Measurements from ENCODE around the gene TM9SF3.
"Not testable (repeated sequence)": the region's sequence is repeated elsewhere in the genome, so short reads cannot be mapped to it uniquely, and the experiment has no call there.

Gene TM9SF3

DNA sequence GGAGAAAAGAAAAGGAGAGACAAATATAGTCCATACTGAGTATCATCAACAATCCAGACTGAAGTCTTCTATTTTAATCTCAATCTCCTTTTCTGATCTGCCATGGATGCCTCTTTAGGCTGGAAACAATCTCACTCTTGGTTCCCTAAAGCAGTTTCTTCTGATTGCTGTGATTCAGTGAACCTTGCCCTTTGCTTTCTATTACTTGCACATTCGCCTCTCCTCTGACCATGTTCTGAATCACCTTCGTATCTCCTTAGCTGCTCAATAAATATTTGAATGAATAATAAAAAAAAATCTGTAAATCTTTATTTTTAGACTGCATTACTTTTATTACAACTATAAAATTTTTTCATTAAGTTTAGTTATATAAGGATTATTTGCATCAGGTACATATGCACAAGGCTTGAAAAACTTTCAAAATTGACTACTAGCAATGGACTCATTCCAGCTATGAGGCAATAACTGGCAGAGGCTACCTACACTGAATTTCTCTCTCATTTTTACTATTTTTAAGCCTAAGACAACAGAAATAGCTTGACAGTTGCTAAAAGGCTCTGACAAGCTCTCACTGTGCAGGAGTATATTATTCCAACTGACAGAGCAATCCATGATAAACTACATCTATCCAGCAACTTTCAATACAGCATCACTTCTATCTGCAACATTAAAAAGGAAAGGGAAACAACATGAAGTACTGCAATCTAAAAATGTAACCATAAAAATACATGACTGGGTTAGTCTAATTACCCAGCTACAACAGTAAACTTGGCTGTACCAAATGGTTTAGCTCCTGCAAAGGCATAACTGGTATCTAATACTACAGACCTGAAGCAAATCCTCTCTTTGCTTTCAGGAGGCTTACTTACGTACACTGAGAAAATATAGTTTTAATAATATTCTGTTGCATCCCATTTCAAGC is 25.6 kb downstream of the TM9SF3 start:
- no peak for DNase-seq

DNA sequence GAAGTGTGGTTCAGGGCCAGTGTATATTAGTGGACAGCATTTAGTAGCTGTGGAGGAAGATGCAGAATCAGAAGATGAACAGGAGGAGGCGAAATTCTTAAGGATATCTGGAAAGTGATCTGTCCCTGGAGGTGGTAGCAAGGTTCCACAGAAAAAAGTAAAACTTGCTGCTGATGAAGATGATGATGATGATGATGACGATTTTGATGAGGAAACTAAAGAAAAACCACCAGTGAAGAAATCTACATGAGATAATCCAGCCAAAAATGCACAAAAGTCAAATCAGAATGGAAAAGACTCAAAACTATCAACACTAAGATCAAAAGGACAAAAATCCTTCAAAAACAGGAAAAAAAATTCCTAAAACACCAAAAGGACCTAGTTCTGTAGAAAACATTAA is 26.3 kb downstream of the TM9SF3 start:
- no peak for DNase-seq

DNA sequence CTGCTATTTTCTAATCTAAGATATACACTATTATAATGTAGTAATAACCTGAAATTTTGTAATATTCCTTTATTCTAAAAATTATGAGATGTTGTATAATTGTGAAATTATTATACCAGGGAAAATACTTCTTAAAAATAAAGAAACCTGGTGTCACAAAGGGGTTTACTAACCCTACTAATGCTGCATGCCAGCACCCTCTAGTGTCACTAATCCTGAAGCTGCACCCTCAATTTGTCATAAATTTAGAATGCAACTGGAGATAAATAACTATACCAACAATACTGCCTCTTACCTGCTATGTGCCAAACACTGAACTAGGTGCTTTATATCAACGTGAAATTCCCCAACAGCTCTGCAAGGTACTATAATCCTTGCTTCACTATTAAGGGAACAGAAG is 30.8 kb downstream of the TM9SF3 start:
- DNase-seq = no peak

DNA sequence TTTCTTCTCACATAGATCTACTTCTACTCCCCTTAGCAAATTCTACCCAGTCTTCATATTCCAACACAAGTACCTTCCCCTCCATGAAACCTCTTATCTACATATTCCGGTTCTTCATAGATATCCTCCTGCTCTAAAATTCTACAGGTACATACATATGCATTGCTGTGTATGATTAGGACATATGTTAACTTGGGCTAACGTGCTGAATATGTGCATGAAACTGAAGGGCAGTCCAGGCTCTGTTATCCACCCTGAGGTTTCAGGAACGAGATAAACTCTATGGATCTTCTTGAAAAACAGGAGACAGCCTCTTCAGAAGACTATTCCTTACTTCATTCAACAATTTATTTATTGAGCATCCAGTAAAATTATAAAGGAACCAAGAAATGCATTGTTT is 31.5 kb downstream of the TM9SF3 start:
- no peak for DNase-seq

DNA sequence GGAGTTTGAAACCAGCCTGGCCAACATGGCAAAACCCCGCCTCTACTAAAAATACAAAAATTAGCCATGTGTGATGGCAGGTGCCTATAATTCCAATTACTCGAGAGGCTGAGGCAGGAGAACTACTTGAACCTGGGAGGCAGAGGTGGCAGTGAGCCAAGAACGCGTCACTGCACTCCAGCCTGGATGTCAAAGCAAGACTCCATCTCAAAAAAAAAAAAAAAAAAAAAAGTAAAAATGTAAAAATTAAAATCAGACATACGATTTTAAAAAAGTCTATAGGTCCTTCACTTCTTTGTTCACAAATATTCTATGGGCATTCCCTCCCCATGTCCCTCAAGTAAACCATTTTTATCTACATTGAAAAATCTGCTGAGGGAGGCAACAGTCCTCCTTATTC is 38.2 kb downstream of the TM9SF3 start:
- DNase-seq = no peak

DNA sequence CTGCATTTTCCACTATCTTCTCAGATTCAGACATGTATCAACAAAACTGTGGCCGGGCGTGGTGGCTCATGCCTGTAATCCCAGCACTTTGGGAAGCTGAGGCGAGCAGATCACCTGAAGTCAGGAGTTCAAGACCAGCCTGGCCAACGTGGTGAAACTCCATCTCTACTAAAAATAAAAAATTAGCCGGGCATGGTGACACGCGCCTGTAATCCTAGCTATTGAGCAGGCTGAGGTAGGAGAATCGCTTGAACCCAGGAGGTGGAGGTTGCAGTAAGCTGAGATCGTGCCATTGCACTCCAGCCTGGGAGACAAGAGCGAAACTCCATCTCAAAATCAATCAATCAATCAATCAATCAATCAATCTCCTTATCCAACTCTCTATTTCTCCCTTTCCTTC is 41.3 kb downstream of the TM9SF3 start:
- not testable (repeated sequence) for DNase-seq

DNA sequence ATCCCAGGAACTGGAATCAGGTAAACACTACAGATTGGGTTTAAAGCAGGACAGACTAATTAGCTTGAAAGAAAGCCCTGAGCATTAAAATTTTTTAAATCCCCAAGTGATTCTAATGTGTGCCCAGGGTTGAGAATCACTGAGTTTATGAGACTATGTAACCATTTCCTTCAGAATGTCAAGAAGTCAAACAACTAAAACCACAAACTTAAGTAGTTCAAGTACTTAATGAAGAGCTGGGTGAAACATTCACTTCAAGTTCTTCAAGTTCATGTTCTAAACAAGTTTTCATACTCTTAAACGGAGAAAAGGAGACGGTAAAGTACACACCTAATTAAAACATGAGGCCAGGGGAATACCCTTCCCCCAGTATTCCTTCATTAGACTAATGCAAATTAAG is 44.9 kb downstream of the TM9SF3 start:
- DNase-seq = no peak

DNA sequence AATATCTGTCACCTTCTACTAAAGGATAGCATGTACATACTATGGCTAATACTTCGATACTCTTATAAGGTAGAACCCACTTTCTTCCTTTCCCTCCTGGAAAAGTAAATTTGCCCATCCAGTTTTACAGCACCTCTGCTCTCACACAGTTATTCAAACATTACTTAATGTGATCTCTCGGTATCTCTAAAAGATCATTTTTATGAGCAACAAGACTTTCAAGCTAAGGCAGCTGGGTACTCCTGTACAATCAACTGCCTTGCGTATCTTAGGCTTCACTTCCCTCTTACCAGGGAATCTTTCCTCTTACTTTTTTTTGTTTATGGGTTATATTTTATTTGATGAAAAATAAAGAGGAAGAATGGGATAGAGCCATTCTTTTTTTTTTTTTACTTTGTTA is 46.6 kb downstream of the TM9SF3 start:
- DNase-seq = no peak

DNA sequence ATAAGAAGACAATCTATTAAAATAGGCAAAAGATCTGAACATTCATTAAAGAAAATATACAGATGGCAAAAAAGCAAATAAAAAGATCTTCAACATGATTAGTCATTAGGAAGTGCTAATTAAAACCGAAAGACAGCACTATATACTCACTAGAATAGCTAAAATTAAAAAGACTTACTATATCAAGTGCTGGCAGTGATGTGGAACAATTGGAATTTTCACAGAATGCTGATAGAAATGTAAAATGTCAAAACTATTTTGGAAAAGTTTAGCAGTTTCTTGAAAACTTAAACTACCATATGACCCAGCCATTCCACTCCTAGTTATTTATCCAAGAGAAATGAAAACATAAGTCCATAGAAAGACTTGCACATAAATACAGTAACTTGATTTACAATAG is 48.1 kb downstream of the TM9SF3 start:
- DNase-seq = no peak

DNA sequence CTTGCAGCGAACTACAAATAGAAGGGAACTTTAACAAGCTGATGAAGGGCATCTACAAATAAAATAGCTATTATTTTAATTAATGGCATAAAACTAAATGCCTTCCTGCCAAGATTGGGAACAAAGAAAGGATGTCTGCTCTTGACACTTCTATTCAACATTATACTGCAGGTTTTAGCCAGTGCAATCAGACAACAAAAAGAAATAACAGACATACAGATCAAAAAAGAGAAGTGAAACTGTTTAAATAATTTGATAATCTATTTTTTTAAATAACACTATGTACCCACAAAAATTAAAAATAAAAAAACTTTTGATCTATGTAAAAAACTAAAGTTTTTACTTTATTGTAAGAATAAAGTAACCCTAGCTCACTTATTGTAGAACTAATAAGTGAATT is 50.7 kb downstream of the TM9SF3 start:
- DNase-seq = no peak

DNA sequence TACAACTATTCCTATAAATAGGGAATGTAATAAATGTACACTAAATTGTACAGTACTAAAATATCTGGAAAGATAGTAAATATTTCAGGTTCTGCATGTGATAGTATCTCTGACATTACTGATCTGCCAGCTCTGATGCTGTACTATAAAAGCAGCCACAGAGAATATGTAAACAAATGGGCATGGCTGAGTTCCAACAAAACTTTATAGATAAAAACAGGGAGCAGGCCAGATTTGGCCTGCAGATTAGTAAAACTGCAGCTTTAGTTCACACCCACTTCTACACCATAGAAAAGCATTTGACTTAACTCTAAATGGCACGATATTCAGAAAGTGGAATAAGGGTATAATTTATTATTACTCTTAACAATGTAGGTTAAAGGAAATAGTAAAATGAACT is 54.3 kb downstream of the TM9SF3 start:
- DNase-seq = no peak

DNA sequence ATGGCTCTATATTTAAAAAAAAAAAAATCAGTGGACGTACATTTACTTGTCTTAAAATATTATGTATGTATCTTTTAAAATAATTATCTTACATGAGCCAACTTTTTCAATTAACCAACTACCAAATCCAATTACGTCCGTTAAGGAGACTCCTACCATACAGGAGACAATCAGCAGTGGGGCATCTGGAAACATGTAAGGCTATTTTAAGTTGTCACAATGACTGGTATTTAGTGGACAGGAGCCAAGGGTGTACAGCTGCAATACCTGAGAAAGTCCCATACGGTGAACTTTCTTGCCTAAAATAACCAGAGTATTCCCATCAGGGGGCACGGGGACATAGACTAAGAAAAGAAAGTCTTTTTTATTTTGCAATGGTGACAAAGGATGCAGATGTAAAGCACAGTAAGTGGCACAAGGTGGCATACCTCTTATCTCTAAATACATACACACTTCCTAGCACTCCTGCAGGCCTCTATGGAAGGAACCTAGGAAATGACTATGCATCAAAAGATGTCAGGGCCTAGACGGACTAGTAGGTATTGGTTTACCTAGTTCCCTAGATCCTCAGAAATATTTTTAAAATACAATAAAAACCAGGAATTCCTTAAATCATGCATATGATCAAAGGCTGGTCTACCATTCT is 57.1 kb downstream of the TM9SF3 start:
- DNase-seq = no peak

DNA sequence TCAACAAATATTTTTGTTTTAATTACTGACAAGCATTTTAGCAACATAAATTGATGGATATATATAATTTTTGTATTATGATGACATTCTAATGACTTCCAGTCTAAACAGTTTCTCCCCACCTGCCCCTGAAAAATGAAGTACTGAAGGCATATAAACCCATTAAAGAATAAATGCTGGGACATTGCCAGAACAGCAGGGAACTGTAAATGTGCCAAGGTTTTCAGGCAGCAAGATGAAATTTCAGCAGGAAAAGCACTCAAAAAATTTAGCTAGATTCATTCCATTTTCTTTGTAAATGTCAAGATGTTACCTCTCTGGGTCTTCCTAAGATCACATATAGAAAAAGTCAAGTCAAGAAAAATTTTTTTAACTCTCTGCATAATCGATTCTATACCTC is 62.1 kb downstream of the TM9SF3 start:
- DNase-seq = no peak

DNA sequence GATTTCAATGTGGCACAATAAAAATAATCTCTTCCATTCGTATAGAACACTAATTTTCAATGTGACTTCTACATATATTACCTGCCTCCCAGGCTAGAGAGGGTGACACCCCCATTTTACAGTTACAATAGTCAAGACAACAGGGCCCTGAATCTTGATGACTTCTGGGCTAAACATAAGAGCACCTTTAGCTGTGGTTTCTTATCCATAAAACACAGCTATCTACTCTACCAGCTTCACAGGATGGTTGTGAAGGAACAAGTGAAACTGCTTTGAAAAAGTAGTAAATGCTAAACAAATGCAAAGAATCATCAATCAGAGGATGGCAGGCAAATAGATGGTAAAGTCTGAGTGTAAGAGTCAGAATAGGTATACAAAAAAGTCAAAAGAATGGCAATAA is 69.5 kb downstream of the TM9SF3 start:
- no peak for DNase-seq

DNA sequence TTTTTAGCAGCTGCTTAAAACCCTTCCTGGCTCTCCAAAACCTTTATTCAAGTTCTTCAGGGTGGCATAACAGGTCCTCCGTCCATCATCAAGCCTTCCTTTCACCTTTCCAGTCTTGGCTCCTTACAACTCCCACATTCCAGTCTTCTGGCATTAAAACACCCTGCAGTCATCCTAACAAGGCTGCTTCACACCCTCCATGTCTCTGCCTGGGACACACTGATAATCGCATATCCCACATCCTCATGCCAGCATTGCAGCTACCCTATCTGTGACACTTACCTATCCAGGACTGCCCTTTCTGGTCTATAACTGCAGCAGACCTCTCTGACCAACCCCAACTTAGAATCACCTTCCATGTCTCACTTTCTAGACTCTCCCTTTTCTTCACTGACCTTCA is 70.5 kb downstream of the TM9SF3 start:
- no peak for DNase-seq

DNA sequence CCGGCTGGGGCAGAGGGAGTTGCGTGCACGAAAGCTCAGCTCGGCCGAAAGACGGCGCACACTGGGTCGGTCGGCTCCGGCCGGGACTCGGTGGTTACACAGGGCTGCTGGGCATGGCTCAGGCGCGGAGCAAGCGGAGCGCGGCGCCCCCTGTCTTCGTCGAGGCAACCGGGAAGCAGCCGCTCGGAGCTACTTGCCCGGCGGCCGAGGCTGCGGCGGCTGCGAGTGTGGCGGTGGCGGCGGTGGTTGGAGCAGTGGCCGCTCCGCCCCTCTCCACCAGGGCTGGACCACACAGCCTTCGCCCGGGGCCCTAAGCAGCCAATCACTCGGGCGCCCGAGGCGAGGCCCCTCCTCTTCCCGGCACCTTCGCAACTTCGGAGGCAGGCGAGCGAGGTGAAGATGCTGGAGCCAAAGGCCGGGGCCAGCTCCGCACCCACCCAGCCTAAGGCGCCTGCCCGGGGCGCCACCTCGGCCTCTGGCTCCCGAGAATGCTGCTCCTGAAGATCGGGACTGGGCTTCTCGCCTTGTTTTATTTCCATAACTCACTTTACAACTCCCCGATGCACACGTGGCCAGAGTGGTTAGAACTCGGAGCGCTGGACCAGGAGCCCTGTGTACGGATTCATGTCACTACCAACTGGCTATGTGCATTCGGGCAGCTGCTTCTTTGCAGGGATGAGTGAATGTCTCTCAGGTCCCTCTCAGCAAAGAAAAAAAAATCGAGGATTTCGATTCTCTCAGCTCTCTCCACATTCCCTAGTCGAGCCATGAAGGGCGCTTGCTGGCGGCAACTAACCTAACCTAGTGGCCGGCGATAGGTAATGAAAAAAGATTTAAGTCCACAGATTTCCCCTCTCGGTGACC is 72.9 kb downstream of the TM9SF3 start, which contains the start of gene TLL2:
Gene TLL2 (minus strand): TSS at position 229 of the 864 bp plus-strand sequence. CDS start 241 bp downstream, outside the sequence.
- DNase-seq = peak; percentile 49

DNA sequence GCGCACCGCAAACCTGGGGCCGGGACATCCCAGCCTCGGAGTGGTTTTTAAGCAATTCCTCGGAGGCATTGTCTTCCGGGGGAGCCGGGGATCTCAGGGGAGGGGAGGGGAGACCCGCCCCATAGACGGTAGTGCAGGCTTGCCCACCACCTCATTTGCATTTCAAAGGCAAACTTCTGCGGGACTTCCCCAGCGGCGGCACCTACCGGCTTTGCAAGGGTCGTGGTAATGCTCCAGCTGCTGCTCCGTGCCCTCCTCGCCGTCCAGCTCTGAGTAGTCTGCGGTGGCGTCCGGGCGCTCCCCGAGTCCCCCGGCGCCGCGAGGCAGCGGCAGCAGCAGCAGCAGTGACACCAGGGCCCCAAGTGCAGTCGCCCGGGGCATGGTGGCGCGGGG is 73.5 kb downstream of the TM9SF3 start:
- peak; percentile 20 for DNase-seq

DNA sequence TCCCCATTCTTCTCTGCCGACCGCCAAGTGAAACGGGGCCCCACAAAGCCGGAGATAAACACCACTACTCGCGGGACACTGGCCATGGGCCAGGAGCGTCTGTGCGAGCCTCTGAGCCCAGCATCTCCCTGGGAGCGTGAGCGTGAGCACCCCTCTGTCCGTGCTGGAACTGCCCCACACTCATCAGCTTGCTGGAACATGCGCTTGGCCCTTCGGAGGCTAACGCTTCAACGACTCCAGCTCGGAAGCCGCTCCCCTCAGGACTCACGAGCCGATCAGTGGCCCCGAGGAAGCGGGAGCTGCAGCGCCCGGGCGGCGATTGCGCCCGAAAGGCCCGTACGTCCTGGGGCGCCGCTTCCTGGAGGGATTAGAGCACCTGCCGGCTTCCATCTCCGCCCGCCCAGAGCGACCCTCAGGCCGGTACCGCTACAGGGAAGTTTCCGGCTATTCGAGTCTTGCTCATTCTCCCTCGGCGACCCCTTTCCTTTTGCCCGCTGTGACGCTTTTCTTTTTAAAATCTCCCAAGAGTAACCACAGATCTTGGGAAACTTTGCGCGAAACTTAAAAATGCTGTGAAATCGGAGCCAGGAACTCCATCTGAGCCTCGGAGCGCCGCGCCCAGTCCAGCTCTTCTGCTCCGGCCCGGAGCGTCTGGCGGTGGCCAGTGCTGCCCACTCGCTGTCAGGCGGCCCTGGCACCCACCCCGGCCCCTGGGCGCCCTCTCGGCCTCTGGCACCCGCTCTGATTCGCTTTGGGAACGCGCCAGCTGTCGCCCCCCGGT is 74.1 kb downstream of the TM9SF3 start:
- no peak for DNase-seq

DNA sequence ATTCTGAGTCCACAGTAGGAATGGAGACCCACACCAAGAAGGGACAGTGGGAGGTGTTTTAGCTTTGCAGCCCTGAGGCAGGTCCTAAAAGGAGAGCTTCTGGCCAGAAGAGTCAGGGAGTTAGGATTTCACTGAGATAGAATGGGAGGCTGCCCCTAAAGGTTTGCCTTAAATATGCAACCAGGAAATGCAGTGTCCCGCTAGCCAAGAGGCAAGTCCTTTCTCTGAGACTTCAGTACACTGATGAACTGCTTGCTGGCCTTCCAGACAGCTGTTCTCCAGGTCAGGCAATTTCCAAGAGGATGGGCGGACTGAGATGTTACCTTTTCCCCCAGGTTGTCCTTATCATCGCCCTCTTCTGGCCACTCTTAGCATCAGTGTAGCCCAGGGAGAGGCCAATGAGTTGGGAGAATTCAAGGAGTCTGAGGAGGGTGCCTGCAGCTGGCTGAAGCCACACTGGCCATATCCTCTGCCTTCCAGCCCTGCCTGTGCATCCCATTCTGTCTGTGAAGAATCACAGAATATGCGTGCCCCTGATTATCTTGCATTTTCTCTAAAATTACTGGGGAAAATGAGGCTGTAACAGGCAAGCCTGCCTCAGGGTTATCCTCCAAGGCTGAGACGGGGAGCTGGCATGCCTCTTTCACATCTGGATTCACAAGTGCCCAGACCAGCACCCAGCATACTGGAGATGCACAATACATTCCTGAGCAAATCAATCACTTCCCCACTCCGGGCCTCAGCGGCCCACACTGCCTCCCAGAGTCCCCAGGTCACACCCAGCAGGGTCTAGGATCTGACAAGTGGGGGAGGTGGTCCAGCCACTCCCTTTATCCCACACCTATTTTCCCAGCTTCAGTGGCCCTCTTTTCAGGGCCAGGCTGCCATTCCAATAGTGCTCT is 75.5 kb downstream of the TM9SF3 start:
- no peak for DNase-seq

DNA sequence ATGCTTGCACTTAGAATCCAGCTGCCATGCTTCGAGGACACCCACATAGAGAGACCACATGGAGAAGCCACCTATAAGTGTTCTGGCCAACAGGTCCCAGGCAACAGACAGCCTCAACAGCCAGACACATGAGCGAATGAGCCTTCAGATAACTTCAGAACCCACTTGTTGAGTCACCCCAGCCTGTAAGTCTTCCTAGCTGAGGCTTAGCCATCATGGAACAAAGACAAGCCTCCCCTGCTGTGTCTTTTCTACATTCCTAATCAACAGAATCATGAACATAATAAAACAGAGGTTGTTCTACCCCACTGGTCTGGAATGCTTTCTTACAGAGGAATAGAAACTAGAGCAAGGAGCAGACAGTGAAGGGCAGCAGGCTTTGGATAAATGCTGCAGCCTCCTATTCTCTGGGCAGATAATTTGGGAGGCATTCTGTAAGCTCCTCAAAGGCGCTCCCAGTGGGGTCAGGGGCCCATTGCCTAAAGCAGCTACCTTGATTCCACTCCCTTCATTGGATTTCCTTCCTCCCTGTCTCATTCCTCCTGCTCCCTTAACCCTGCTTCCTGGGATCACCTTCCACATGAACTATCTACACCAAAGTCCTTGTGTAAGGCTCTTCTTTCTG is 77.7 kb downstream of the TM9SF3 start:
- no peak for DNase-seq

DNA sequence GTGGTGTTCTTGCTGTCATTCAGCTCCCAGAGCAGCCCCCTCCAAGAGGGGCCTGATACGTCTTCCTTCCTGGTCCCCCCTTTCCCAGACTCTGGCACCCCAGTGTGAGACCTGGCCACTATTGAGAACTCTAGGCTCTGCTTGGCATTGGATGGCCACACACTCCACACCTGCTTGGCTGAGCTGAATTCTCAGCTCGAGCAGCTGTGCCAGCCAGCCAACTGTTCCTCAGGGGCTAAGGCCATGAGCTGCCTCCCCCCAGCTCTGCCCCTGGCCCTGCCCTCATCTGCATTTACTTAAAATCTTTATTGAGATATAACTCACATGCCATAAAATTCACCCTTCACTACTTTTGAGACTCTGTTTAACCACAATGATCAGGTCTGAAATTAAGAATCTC is 79.8 kb downstream of the TM9SF3 start:
- no peak for DNase-seq
